HG03064 (cell line): ENCODE results near the gene DSCAM.

ENCODE experiments used
- ATAC-seq: cut with Tn5 transposase; IDR thresholded peaks from one replicate; pipeline ENCODE4 v1.9.1; 2021; ENCODE audit warnings: low read depth; ENCODE audit not compliant: unreplicated experiment

Gene DSCAM

GRCh38 chr21:40792691-40793456 lies 54.1 kb downstream of the DSCAM start:
- ATAC-seq, result no peak

- no peak for ATAC-seq
Measured at GRCh38 chr21:40788635-40789034, 58.3 kb downstream of the DSCAM start.

- no peak for ATAC-seq
Measured at GRCh38 chr21:40783404-40783803, 63.6 kb downstream of the DSCAM start.

DNA sequence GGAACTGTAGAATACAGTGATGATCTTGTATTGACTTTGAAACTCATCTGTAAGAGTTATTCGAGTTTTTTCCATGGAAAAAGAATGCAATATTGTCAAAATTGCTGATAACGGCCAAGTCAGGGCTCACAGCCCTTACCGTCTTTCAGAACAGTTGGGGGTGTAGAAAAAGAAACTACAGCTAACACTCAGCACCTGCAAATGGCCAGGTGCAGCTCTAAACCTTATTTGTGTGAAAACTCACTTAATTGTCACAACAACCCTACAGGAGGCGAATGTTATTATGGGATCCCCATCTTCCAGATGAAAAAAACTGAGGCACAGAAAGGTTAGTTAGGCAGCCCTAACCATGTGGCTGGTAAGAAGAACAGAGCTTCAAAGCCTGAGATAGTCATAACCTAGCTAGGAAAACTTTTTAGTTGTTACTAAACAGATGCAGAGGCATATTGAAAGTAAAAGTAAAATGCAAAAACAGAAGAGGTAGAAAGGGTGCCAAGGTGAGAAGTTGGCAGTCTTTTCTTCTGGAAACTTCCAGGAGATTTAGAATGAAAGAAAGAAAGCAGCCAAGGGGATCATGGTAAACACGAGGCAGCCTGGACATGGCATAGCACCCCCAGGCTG lies 76.4 kb downstream of the DSCAM start:
- ATAC-seq, result no peak

DNA sequence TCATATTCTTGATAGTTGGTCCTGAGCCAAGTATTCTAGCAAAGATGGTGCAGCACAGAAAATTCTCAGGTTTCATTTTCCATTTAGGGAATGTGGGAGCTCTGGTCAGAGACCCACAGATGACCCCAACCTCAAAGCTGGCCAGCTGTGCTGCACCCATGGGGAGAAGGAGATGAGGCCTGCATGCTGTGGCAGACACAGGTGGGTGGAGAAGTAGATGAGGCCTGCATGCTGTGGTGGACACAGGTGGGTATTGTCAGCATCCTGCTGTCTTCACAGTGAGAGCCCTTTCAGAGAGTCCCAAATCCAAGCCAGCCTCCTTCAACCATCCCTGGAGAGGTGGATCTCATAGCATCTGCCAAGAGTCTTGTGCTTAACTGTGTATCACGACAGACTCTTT lies 77.7 kb downstream of the DSCAM start:
- no peak for ATAC-seq

DNA sequence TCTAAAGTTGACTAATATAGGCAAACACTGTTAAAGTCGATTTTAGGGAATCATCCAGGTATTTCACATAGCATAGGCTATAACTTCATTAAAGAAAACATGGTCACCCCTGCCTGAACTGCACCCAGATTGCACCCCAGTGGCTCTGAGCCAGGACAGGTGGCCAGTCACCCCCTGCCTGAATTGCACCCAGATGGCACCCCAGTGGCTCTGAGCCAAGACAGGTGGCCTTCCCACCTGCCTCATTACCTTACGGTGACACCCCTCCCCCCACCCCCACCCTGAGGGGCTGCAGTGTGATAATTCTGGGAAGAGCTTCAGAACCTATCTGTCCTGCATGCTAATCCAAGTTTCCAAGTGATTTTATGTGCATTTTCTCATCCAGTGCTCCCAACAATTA lies 78.9 kb downstream of the DSCAM start:
- no peak for ATAC-seq

- no peak for ATAC-seq
Measured at GRCh38 chr21:40766381-40766780, 80.6 kb downstream of the DSCAM start.

- ATAC-seq, result no peak
Measured at GRCh38 chr21:40765811-40766210, 81.1 kb downstream of the DSCAM start.

DNA sequence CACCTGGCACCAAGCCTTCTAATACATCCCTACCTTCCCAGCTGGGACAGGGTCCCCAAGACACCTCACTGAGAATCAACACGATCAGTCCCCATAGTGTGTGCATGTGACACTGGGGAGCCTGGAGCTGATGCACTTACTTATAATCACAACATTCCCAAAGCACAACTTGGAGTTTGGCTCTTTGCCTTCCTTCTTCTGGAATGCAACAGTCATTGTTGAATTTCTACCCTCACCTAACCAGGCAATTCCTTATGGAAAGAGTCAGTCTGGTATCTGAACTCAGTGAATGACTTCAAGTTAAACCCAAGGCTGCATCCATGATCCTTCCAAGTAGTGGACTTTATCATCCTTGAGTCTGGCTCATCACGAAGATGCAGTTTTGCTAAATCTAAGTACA lies 86.1 kb downstream of the DSCAM start:
- no peak for ATAC-seq

GRCh38 chr21:40759061-40759460 lies 87.9 kb downstream of the DSCAM start:
- no peak for ATAC-seq

- ATAC-seq, result no peak
Measured at GRCh38 chr21:40757366-40757765, 89.6 kb downstream of the DSCAM start.

- no peak for ATAC-seq
Measured at GRCh38 chr21:40754466-40754865, 92.5 kb downstream of the DSCAM start.

DNA sequence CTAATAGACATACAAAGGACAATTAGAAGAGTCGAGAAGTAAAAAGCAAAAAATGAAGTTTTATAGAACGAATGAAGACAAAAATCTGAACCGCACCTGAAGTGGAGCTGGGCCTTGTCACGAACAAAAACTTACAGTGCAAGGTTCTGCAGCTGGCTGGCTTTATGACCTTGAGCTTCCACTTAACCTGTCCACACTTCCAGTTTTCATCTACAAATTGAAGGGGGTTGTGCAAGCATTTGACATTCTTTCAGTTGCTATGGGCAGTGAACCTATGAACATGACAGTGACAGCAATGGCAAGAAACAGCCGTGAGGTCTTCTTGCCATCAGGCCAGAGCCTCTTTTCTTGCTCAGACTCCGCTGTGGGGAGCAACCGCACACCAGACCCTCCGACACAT lies 93.2 kb downstream of the DSCAM start:
- no peak for ATAC-seq

GRCh38 chr21:40752125-40752524 lies 94.8 kb downstream of the DSCAM start:
- no peak for ATAC-seq

DNA sequence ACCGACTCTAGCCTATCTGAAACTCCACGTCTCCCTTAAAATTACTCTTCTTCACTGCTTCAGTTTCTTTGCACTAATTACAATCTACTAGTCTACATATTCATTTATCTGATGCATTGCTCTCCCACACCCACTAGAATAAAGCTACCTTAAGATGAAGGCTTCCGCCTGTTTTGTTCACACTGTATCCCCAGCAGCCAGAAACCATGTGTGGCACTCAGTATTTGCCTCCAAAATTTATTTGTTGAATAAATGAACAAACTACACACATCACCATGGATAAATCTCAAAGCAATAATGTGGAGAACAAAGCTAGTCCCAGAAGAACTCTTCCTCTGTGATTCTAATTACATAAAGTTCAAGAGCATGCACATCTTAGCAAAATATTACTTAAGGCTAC lies 95.7 kb downstream of the DSCAM start:
- no peak for ATAC-seq

- ATAC-seq, result no peak
Measured at GRCh38 chr21:40736145-40736544, 110.8 kb downstream of the DSCAM start.

DNA sequence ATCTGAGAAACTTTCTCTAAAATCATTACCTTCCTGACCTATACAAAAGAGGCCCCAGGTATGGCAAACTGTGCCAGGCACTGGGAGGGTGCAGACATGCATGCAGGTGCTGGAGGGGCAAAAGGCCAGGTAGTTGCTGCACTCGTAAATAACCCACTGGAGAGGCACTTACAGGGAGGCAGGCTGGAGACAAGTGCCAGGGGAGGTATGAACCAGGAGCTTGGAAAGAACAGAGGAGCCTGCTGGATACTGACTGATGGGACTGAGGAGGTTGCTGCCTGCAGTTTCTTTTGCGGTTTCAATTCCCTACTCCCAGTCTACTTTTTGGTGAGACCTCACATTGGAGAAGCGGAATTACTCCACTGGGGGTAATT lies 113.9 kb downstream of the DSCAM start:
- ATAC-seq, result no peak

GRCh38 chr21:40732253-40733023 lies 114.5 kb downstream of the DSCAM start:
- no peak for ATAC-seq

GRCh38 chr21:40731206-40731605 lies 115.8 kb downstream of the DSCAM start:
- ATAC-seq, result no peak

- no peak for ATAC-seq
Measured at GRCh38 chr21:40730426-40730800, 116.5 kb downstream of the DSCAM start.

DNA sequence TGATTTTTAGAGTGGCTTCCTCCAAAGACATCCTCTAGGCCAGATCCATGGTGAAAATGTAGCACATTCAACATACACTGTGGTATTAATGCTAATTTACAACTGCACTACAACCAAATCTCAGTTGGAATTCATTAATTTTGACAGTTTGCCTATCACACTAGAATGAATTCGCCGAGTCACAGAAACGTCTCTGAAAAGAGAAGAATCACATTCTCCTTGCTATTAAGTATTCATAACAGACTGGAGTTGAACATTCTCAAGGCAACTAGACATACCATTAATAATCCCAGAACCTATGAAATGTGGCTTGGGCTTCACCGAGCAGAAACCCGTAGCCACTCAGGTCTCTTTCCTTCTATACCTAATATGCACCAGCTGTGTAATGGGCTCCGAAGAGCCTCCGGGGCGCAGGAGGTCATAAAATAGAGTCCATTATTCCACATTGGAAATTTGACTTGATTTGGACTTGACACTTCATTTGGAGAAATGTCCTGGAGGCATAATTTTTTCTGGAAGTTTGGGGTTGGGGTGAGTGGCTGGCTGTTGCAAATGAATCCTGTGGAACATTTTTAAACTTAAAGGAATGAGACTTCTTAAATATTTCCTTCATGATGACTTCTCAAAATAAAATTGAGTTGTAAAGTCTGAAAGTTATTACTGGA lies 117.1 kb downstream of the DSCAM start:
- no peak for ATAC-seq
